22Rv1 (cell line): Measurements from ENCODE around the gene SKOR1.

ENCODE experiments used
- H3K27ac ChIP-seq: fragments of 450-650 bp; 2 replicates; pipeline ENCODE4 v1.5.1; 2017
- ZFX ChIP-seq: fragments of 450-650 bp; IDR thresholded peaks from 2 replicates; pipeline ENCODE4 v1.6.1; 2017; ENCODE audit warnings: antibody characterized with exemption, borderline replicate concordance
- TF ChIP-seq, protein P1 (sequence below): fragments of 450-650 bp; IDR thresholded peaks from 2 replicates; pipeline ENCODE4 v1.5.1; 2017; ENCODE audit warnings: mild to moderate bottlenecking

SKOR1 gene, protein sequence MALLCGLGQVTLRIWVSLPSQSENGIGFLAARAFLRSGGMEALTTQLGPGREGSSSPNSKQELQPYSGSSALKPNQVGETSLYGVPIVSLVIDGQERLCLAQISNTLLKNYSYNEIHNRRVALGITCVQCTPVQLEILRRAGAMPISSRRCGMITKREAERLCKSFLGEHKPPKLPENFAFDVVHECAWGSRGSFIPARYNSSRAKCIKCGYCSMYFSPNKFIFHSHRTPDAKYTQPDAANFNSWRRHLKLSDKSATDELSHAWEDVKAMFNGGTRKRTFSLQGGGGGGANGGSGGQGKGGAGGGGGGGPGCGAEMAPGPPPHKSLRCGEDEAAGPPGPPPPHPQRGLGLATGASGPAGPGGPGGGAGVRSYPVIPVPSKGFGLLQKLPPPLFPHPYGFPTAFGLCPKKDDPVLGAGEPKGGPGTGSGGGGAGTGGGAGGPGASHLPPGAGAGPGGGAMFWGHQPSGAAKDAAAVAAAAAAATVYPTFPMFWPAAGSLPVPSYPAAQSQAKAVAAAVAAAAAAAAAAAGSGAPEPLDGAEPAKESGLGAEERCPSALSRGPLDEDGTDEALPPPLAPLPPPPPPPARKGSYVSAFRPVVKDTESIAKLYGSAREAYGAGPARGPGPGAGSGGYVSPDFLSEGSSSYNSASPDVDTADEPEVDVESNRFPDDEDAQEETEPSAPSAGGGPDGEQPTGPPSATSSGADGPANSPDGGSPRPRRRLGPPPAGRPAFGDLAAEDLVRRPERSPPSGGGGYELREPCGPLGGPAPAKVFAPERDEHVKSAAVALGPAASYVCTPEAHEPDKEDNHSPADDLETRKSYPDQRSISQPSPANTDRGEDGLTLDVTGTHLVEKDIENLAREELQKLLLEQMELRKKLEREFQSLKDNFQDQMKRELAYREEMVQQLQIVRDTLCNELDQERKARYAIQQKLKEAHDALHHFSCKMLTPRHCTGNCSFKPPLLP

GRCh38 chr15:67824976-67825880 lies at the start of gene SKOR1:
Gene SKOR1 (plus strand): TSS chr15:67825509. CDS start chr15:67825603, 94 bp downstream.
- H3K27ac ChIP-seq = no peak within 1 kb of the TSS
- no peak for TF ChIP-seq ZFX
- TF ChIP-seq, protein P1, sequence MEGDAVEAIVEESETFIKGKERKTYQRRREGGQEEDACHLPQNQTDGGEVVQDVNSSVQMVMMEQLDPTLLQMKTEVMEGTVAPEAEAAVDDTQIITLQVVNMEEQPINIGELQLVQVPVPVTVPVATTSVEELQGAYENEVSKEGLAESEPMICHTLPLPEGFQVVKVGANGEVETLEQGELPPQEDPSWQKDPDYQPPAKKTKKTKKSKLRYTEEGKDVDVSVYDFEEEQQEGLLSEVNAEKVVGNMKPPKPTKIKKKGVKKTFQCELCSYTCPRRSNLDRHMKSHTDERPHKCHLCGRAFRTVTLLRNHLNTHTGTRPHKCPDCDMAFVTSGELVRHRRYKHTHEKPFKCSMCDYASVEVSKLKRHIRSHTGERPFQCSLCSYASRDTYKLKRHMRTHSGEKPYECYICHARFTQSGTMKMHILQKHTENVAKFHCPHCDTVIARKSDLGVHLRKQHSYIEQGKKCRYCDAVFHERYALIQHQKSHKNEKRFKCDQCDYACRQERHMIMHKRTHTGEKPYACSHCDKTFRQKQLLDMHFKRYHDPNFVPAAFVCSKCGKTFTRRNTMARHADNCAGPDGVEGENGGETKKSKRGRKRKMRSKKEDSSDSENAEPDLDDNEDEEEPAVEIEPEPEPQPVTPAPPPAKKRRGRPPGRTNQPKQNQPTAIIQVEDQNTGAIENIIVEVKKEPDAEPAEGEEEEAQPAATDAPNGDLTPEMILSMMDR = no peak

DNA sequence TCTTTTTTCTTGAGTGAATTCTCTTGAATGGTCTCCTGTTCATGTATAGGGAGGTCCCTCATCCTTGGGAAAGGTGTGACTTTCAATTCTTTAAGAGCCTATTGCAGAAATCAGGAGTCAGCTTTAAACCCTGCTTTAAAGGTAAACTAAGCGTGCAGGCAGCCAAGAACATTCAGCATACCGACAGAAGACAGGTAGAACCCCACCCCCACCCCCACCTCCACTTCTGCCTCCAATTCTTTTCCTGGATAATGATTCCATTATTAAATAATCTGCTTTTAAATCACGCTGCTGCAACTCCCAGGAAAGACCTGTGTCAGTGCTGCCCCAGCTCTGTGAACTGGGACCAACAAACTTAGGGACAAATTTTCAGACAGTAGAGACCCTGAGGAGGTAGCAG lies 49.3 kb upstream of the SKOR1 start:
- TF ChIP-seq, protein P1 = no peak
- no peak for TF ChIP-seq ZFX
- H3K27ac ChIP-seq = no peak overlapping the region

DNA sequence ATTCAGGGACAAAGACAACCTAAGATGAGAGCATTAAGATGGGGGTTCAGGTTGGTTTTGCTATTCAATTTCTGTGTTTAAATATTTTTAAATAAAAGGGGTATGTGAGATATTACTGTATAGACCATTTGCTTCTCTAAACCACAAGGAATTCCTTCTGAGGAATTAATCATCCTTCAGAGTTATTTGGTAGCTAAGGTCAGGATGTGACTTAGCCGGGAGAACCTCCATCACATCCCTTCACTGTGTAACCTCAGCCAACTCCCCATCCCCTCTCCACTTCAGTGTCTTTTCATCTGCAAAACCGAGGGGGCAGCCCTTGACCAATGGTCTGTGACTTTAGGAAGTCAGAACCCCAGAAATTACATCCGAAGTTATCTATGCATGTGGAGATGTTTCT lies 48.7 kb upstream of the SKOR1 start:
- no peak for TF ChIP-seq ZFX
- TF ChIP-seq, protein P1 = no peak
- no peak overlapping the region for H3K27ac ChIP-seq

DNA sequence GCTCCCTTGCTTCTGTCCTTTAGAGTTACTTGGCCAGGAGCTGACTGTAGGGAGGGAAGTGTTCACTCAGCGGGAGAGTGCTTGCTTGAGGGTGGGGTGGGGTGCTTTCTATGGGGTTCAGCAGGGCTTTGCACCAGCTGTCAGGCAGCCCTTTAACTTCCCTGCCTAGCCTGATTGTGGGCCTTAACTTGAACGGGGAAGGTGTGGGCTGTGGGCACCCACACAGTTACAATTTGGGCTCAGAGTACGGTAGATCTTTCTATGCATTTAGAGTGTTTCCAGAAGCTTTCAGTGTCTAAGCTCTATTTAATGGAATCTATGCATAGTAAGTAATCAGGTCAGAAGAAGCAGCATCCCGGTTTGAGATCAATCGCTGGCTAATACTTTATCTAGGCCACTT lies 48.2 kb upstream of the SKOR1 start:
- no peak overlapping the region for H3K27ac ChIP-seq
- no peak for TF ChIP-seq ZFX

GRCh38 chr15:67777773-67778172 lies 47.5 kb upstream of the SKOR1 start:
- TF ChIP-seq, protein P1 = no peak
- TF ChIP-seq ZFX = no peak
- no peak overlapping the region for H3K27ac ChIP-seq

- no peak overlapping the region for H3K27ac ChIP-seq
- TF ChIP-seq, protein P1 = no peak
- TF ChIP-seq ZFX = no peak
Measured at GRCh38 chr15:67778968-67779548, 46.3 kb upstream of the SKOR1 start.
